Measurements from ENCODE around the gene STAMBP. TPM values are rescaled to one million over a fixed set of nuclear protein-coding genes. Genes with fewer than 3 reads are reported as not detected.

Gene STAMBP
- polyA plus RNA-seq, 1 experiment, result 48.4 TPM

- H3K4me3 ChIP-seq (ENCODE audit: low read depth, low read length), result no peak overlapping the region
- TF ChIP-seq CTCF (IDR thresholded peaks at IDR 0.05; ENCODE audit: insufficient read depth, low read depth, low read length), result no peak
- peaks cover 21% of the 10 kb centered on the region for H3K27me3 ChIP-seq (ENCODE audit: control insufficient read depth, insufficient read depth, low read length)
- DNase-seq (ENCODE audit: low read depth), result no peak
- CTCF ChIA-PET, result interaction anchor here (0.7 kb wide), 1 partner anchor 23 kb away, joined by 3 read pairs; no protein-coding TSS in a partner anchor
- POLR2A ChIA-PET, result no interaction called here
- H3K36me3 ChIP-seq (ENCODE audit: control insufficient read depth, insufficient read depth, low read length), result no peaks in the 10 kb centered on the region
Observed at GRCh38 chr2:73894877-73895276, 66.1 kb downstream of the STAMBP start.

DNA sequence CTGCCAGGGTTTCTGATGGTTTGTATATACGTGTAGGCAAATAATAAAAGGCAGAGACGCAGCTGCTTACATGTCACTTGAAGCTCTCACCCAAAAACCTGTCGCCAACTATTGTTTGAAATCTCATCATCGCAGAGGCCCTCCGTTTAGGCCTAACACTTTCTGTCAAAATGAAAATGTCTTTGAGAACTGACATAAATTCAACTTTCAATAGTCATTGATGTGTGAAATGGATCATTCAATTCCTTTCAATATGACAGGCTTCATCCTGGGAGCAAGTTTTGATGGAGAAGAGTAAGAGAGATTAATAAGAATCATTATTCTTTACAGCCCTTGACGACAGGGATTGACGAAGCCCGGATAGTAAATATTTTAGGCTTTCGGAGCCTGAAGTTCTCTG, 66.7 kb downstream of the STAMBP start:
- no peak overlapping the region for H3K4me3 ChIP-seq (ENCODE audit: low read depth, low read length)
- no peak for TF ChIP-seq CTCF (IDR thresholded peaks at IDR 0.05; ENCODE audit: insufficient read depth, low read depth, low read length)
- ChIA-PET POLR2A (no interaction called here), CTCF (interaction anchor here (0.7 kb wide), 1 partner anchor 23 kb away, joined by 3 read pairs; no protein-coding TSS in a partner anchor)
- peaks cover 22% of the 10 kb centered on the region for H3K27me3 ChIP-seq (ENCODE audit: control insufficient read depth, insufficient read depth, low read length)
- no peak for DNase-seq (ENCODE audit: low read depth)
- H3K36me3 ChIP-seq (ENCODE audit: control insufficient read depth, insufficient read depth, low read length), result no peaks in the 10 kb centered on the region

DNA sequence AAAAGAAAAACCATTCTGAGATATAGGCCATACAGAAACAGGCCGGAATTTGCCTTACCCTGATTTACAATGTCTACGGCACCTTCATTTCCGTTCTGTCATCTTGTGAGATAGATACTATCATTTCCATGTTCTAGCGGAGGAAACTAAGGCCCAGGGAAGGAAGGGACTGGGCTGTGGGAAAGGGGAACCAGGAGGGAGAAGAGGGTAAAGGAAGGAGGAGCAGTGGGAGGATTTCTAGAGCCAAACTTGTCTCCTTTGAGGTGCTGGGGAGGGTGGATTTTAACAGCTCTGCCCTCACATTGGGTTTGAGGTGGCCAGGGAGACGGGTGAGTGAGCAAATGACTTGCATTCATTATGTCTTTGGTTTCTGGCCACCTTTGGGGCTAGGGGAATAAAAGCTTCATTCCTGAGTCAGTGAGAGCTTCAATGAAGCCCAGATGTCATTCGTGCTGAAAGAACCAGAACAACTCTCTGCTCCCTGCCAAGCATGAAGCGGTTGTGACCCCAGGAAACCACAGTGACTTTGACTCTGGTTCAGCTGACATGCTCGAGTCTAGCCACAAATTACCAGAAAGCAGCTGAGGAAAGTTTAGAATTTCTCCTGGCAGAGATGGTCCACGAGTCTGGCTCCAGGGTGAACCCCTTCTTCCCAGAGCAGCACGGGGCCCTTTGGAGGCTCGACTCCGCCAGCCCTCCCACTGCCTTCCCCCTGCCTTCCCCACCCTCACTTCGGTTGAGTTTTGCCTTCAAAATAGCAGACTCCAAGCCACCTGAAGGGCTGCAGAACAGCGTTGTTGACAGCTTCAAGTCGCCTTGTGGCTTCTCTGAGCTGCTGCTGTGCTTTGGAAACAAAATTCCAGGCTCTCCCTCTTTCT, 67.8 kb downstream of the STAMBP start:
- Histone ChIP-seq H3K36me3 (ENCODE audit: control insufficient read depth, insufficient read depth, low read length) (no peaks in the 10 kb centered on the region), H3K27me3 (ENCODE audit: control insufficient read depth, insufficient read depth, low read length) (peaks cover 20% of the 10 kb centered on the region), H3K4me3 (ENCODE audit: low read depth, low read length) (no peak overlapping the region)
- CTCF ChIA-PET, result no interaction called here
- peak; percentile 89 for DNase-seq (ENCODE audit: low read depth)
- POLR2A ChIA-PET, result interaction anchor here (0.8 kb wide), 1 partner anchor 31 kb away, joined by 4 read pairs; no protein-coding TSS in a partner anchor
- TF ChIP-seq CTCF (IDR thresholded peaks at IDR 0.05; ENCODE audit: insufficient read depth, low read depth, low read length), result no peak

DNA sequence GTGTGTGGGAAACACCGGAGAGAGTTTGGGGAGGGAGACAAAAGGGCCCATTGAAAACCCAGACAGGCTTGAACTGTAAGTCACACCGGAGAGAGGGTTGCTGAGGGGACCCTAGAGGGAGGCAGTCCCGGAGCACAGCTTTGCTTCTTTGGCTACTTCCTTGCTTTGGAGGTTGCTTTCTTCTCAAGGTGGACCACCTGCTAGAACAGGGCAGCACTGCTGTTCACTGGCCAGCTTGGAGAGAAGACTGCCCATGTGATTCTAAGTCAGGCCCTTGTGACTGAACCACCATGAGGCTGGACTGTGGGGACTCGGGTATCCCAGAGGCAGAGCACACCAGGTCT, 68.5 kb downstream of the STAMBP start:
- CTCF ChIA-PET, result no interaction called here

More for the DNA sequence above, 68.5 kb downstream of the STAMBP start:
- no peaks in the 10 kb centered on the region for H3K36me3 ChIP-seq (ENCODE audit: control insufficient read depth, insufficient read depth, low read length)
- H3K4me3 ChIP-seq (ENCODE audit: low read depth, low read length), result no peak overlapping the region
- peaks cover 24% of the 10 kb centered on the region for H3K27me3 ChIP-seq (ENCODE audit: control insufficient read depth, insufficient read depth, low read length)
- no peak for DNase-seq (ENCODE audit: low read depth)
- no peak for TF ChIP-seq CTCF (IDR thresholded peaks at IDR 0.05; ENCODE audit: insufficient read depth, low read depth, low read length)
- POLR2A ChIA-PET, result interaction anchor here (0.8 kb wide), 1 partner anchor 30 kb away, joined by 4 read pairs; no protein-coding TSS in a partner anchor
